Measurements from ENCODE around the gene RSPO4. TPM values are rescaled to one million over a fixed set of nuclear protein-coding genes. Genes with fewer than 3 reads are reported as not detected.

RSPO4 gene
- total and polyA plus RNA-seq, 2 experiments from 2014 or later = 2.8 to 4.5 TPM

DNA sequence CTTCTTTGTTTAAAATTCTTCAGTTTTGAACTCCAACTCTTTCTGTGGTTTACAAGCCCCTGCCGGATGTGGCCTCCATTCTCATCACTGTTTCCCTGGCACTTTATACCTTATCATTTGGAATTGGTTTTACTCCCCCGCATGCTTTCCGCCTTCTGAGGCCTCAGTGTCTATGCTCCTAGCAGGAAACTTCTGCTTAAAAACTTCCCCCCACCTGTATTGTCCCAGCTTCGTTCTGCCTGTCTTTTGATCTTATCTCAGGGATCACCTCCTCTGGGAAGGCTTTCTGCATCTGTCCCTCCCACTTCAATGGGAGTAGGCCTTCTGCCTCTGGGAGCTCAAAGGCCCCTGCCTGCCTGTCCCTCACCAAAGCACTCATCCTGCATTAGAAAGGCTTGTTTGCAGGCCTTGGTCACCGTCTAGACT is 82.6 kb downstream of the RSPO4 start (continued):
- TF ChIP-seq, protein P1, sequence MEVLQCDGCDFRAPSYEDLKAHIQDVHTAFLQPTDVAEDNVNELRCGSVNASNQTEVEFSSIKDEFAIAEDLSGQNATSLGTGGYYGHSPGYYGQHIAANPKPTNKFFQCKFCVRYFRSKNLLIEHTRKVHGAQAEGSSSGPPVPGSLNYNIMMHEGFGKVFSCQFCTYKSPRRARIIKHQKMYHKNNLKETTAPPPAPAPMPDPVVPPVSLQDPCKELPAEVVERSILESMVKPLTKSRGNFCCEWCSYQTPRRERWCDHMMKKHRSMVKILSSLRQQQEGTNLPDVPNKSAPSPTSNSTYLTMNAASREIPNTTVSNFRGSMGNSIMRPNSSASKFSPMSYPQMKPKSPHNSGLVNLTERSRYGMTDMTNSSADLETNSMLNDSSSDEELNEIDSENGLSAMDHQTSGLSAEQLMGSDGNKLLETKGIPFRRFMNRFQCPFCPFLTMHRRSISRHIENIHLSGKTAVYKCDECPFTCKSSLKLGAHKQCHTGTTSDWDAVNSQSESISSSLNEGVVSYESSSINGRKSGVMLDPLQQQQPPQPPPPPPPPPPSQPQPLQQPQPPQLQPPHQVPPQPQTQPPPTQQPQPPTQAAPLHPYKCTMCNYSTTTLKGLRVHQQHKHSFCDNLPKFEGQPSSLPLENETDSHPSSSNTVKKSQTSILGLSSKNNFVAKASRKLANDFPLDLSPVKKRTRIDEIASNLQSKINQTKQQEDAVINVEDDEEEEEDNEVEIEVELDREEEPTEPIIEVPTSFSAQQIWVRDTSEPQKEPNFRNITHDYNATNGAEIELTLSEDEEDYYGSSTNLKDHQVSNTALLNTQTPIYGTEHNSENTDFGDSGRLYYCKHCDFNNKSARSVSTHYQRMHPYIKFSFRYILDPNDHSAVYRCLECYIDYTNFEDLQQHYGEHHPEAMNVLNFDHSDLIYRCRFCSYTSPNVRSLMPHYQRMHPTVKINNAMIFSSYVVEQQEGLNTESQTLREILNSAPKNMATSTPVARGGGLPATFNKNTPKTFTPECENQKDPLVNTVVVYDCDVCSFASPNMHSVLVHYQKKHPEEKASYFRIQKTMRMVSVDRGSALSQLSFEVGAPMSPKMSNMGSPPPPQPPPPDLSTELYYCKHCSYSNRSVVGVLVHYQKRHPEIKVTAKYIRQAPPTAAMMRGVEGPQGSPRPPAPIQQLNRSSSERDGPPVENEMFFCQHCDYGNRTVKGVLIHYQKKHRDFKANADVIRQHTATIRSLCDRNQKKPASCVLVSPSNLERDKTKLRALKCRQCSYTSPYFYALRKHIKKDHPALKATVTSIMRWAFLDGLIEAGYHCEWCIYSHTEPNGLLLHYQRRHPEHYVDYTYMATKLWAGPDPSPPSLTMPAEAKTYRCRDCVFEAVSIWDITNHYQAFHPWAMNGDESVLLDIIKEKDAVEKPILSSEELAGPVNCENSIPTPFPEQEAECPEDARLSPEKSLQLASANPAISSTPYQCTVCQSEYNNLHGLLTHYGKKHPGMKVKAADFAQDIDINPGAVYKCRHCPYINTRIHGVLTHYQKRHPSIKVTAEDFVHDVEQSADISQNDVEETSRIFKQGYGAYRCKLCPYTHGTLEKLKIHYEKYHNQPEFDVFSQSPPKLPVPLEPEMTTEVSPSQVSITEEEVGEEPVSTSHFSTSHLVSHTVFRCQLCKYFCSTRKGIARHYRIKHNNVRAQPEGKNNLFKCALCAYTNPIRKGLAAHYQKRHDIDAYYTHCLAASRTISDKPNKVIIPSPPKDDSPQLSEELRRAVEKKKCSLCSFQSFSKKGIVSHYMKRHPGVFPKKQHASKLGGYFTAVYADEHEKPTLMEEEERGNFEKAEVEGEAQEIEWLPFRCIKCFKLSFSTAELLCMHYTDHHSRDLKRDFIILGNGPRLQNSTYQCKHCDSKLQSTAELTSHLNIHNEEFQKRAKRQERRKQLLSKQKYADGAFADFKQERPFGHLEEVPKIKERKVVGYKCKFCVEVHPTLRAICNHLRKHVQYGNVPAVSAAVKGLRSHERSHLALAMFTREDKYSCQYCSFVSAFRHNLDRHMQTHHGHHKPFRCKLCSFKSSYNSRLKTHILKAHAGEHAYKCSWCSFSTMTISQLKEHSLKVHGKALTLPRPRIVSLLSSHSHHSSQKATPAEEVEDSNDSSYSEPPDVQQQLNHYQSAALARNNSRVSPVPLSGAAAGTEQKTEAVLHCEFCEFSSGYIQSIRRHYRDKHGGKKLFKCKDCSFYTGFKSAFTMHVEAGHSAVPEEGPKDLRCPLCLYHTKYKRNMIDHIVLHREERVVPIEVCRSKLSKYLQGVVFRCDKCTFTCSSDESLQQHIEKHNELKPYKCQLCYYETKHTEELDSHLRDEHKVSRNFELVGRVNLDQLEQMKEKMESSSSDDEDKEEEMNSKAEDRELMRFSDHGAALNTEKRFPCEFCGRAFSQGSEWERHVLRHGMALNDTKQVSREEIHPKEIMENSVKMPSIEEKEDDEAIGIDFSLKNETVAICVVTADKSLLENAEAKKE (CRISPR knock-in tag; IDR thresholded peaks at IDR 0.05) = no peak
- no peak for TF ChIP-seq ZNF331 (CRISPR knock-in tag; IDR thresholded peaks at IDR 0.05; ENCODE audit: low read depth)
- no peak for TF ChIP-seq EZH2phosphoT487 (IDR thresholded peaks at IDR 0.05; ENCODE audit: unreplicated experiment)
- no peak for TF ChIP-seq CREB1 (CRISPR knock-in tag; IDR thresholded peaks at IDR 0.05; ENCODE audit: low read depth)
- TF ChIP-seq ZNF114 (CRISPR knock-in tag; IDR thresholded peaks at IDR 0.05) = no peak
- TF ChIP-seq POLR2AphosphoS5 (IDR thresholded peaks at IDR 0.05; ENCODE audit: low read depth) = no peak
- TF ChIP-seq, protein P2, sequence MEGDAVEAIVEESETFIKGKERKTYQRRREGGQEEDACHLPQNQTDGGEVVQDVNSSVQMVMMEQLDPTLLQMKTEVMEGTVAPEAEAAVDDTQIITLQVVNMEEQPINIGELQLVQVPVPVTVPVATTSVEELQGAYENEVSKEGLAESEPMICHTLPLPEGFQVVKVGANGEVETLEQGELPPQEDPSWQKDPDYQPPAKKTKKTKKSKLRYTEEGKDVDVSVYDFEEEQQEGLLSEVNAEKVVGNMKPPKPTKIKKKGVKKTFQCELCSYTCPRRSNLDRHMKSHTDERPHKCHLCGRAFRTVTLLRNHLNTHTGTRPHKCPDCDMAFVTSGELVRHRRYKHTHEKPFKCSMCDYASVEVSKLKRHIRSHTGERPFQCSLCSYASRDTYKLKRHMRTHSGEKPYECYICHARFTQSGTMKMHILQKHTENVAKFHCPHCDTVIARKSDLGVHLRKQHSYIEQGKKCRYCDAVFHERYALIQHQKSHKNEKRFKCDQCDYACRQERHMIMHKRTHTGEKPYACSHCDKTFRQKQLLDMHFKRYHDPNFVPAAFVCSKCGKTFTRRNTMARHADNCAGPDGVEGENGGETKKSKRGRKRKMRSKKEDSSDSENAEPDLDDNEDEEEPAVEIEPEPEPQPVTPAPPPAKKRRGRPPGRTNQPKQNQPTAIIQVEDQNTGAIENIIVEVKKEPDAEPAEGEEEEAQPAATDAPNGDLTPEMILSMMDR (conservative IDR thresholded peaks at IDR 0.05; ENCODE audit: low read depth in 2 of 2) = no peak
- no peak for TF ChIP-seq NANOG (IDR thresholded peaks at IDR 0.05; ENCODE audit: borderline replicate concordance)

DNA sequence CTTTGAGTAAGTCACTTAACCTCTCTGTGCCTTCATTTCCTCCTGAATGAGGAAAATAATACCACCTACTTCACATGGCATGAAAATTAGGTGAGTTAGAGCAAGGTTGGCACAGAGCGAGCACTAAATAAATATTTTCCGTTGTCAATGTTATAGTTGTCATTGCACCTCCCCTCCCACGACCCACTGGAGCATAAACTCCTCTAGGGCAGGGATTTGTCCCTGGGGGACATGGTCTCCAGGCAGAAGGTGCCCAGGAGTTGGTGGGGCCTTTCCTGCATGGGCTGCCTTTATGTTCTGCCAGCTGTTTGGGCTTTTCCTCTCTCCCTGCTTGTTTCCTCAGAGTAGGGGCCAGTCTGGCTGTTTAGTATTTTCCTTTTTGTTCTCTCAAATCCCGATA is 84.7 kb downstream of the RSPO4 start:
- peaks cover 4% of the 10 kb centered on the region for H3K9me3 Mint-ChIP-seq
- H3F3A ChIP-seq (replicated peaks; ENCODE audit: low read depth) = no peaks in the 10 kb centered on the region
- H3K4me2 ChIP-seq = no peak overlapping the region
- peaks cover 5% of the 10 kb centered on the region for H3K27me3 Mint-ChIP-seq (ENCODE audit: insufficient read depth, low read depth, poor library complexity)
- no peaks in the 10 kb centered on the region for H3K27me3 ChIP-seq (ENCODE audit: insufficient read depth)
- peaks cover 20% of the 10 kb centered on the region for H3K4me1 Mint-ChIP-seq
- H2AFZ ChIP-seq = no peak overlapping the region
- ATAC-seq (no peak), DNase-seq (ENCODE audit: low spot score) (no peak)
- H3K27ac Mint-ChIP-seq = no peak overlapping the region
- no peaks in the 10 kb centered on the region for H3K4me1 ChIP-seq (ENCODE audit: insufficient read depth)
- H3K79me2 ChIP-seq (replicated peaks; ENCODE audit: insufficient read depth) = no peaks in the 10 kb centered on the region
- TF ChIP-seq, protein P2 (conservative IDR thresholded peaks at IDR 0.05; ENCODE audit: low read depth in 2 of 2) = no peak
- no peak for TF ChIP-seq ZNF114 (CRISPR knock-in tag; IDR thresholded peaks at IDR 0.05)
- no peak for TF ChIP-seq STAT1 (IDR thresholded peaks at IDR 0.05; ENCODE audit: unreplicated experiment)
- TF ChIP-seq, protein P3, sequence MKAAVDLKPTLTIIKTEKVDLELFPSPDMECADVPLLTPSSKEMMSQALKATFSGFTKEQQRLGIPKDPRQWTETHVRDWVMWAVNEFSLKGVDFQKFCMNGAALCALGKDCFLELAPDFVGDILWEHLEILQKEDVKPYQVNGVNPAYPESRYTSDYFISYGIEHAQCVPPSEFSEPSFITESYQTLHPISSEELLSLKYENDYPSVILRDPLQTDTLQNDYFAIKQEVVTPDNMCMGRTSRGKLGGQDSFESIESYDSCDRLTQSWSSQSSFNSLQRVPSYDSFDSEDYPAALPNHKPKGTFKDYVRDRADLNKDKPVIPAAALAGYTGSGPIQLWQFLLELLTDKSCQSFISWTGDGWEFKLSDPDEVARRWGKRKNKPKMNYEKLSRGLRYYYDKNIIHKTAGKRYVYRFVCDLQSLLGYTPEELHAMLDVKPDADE (IDR thresholded peaks at IDR 0.05) = no peak
- TF ChIP-seq JUNB (IDR thresholded peaks at IDR 0.05; ENCODE audit: unreplicated experiment) = no peak
- no peak overlapping the region; the same call in 2 of the 3 replicates for H3K4me3 Mint-ChIP-seq
- no peak overlapping the region for H3K27ac ChIP-seq (ENCODE audit: low read depth)
- H3K36me3 ChIP-seq (ENCODE audit: insufficient read depth) = no peaks in the 10 kb centered on the region
- H3K4me3 ChIP-seq = no peak overlapping the region
- H3K36me3 Mint-ChIP-seq (ENCODE audit: low read depth) = no peaks in the 10 kb centered on the region
- H3K9me2 ChIP-seq (ENCODE audit: insufficient read depth) = no peaks in the 10 kb centered on the region
- H4K20me1 ChIP-seq (replicated peaks; ENCODE audit: insufficient read depth) = no peaks in the 10 kb centered on the region

Data from GM23338 (cell line).